RWPE1 (cell line): ENCODE measurements around the gene WDR89.
"Not testable (repeated sequence)": the region's sequence is repeated elsewhere in the genome, so short reads cannot be mapped to it uniquely, and the experiment has no call there.

Source experiments
- CTCF ChIA-PET: fragments of 350-600 bp; sonication (Branson Sonifier 250); formaldehyde crosslinking; extraction: SDS; loops from one replicate; lab custom pipeline; 2021; lab: Yijun Ruan, JAX
- POLR2A ChIA-PET: fragments of 400-600 bp; formaldehyde crosslinking; extraction: SDS; loops from one replicate; lab custom pipeline; 2020; ENCODE audit warnings: antibody characterized with exemption; ENCODE audit not compliant: low non-redundant PET; lab: Yijun Ruan, JAX
- DNase-seq: peaks from one replicate; pipeline ENCODE4 v3.0.0; 2012; ENCODE audit warnings: low spot score
- H3K27ac ChIP-seq: fragments of 450-650 bp; 2 replicates; pipeline ENCODE4 v1.5.1; 2017
- CTCF ChIP-seq: fragments of 450-650 bp; conservative IDR thresholded peaks from 2 replicates; pipeline ENCODE4 v1.5.1; 2017; ENCODE audit warnings: low read depth, mild to moderate bottlenecking

WDR89 gene

DNA sequence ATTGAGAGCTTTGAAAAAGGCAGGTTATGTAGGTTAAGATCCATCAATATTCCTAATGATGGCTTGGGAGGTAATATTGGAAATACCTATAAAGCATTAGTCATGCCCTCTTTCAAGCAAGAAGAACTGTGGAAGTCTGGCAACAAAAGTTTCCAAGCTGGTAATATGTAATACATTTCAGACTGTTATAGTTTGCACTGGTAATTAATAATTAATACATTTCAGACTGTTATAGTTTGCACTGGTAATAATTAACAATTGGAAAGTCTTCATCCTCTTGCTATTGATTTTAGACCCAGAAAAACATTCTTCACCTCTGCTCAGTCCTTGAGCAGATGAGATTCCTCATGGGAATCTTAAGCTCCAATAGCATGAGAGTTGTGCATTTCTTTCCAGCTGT, 29.0 kb upstream of the WDR89 start:
- no peak overlapping the region for H3K27ac ChIP-seq
- TF ChIP-seq CTCF, result no peak
- DNase-seq, result no peak
- ChIA-PET CTCF (interaction anchor here (0.5 to 0.6 kb wide), 2 partner anchors 23 to 1153 kb away, joined by 3 to 4 read pairs; no protein-coding TSS in a partner anchor), POLR2A (no interaction called here)

DNA sequence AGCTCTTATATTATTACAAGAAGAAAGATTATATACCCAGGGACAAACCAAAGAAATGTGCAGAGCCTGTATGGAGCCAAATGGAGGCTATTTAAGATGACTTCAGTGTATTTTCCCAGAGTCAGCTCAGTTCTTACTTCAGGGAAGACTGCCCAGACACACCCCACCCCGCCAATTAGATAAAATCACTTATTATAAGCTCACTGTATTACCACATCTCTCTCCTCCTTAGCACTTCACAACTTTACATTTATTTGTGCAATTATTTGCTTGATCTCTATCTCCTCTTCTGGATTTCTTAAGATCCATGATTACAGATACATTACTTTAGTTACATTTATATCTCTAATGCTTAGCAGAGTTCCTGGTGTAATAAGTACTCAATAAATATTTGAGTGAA, 24.7 kb upstream of the WDR89 start:
- ChIA-PET CTCF (no interaction called here), POLR2A (no interaction called here)
- H3K27ac ChIP-seq, result no peak overlapping the region
- TF ChIP-seq CTCF, result no peak
- no peak for DNase-seq

DNA sequence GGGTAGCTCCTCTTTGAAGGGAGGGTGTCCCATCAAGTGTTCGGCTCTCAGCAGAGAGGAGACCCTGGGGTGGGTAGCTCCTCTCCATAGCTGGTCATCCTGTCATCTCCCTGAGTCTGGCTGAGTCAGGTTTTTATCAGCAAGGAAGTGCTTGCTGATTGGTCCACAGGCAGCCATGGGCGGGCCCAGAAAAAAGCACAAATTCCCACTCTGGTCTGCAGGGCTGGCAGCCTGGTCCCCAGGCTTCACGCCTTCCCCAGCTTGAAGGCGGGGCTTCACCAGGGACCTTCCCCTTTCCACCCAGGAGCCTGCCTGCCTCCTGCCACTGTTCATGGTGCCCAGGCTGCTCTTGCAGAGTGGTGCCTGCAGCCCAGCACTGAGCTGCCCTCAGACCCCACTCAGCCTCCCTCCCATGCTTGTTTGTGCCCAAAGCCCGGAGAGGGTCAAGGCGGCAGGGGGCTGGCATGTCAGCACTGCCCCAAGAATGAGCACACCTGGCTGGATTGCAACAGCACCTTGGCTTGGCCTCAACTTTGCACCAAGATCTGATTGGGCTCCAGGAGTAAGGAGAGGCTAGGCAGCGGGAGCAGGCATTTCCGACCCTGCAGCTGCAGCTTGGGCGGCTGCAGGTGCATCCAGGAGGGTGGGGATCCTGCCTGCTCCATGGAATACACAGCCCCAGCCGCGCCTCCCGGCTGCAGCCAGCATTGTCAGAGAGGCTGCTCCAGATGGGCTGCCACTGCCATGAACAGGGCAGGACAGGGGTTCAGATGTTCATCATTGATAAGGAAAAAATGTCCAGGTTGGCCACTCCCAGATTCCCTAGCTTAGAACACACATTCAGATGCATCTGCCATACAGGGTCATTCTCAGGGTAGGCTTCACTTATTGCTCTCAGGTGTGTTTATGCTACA, 22.0 kb upstream of the WDR89 start:
- ChIA-PET CTCF (interaction anchor here (1.2 kb wide), 1 partner anchor 22 kb away, joined by 5 read pairs; the partner anchor contains the start of gene WDR89), POLR2A (no interaction called here)
- no peak for TF ChIP-seq CTCF
- no peak overlapping the region for H3K27ac ChIP-seq
- peak; percentile 13 for DNase-seq

GRCh38 chr14:63662776-63663175, 21.1 kb upstream of the WDR89 start:
- ChIA-PET CTCF (interaction anchor here (1.2 kb wide), 1 partner anchor 21 kb away, joined by 5 read pairs; the partner anchor contains the start of gene WDR89), POLR2A (no interaction called here)
- H3K27ac ChIP-seq, result no peak overlapping the region
- no peak for DNase-seq
- no peak for TF ChIP-seq CTCF

GRCh38 chr14:63661881-63662280, 20.2 kb upstream of the WDR89 start:
- CTCF ChIA-PET, H3K27ac ChIP-seq, DNase-seq, POLR2A ChIA-PET: not testable (repeated sequence)

DNA sequence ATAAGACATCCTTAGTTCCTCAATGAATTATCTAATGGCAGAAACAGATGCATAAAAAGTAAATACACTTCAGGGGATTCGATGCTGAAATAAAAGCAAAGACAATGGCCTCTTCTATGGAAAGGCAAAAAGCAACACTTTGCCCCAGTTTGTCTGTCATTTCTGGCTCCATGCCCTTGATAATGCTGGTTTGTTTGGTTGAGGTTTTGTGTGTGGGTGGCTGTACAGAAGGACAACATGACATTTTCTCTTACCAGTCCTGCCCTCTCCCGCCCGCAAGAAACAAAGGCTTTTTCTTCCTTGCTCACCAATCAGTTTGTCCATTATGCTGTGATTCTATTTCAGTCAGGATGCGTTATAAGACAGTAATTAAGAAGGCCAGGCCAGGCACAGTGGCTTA, 18.1 kb upstream of the WDR89 start:
- no peak overlapping the region for H3K27ac ChIP-seq
- POLR2A ChIA-PET, result no interaction called here
- CTCF ChIA-PET, result interaction anchor here (0.6 kb wide), 1 partner anchor 256 kb away, joined by 3 read pairs; no protein-coding TSS in a partner anchor
- TF ChIP-seq CTCF, result no peak
- no peak for DNase-seq

DNA sequence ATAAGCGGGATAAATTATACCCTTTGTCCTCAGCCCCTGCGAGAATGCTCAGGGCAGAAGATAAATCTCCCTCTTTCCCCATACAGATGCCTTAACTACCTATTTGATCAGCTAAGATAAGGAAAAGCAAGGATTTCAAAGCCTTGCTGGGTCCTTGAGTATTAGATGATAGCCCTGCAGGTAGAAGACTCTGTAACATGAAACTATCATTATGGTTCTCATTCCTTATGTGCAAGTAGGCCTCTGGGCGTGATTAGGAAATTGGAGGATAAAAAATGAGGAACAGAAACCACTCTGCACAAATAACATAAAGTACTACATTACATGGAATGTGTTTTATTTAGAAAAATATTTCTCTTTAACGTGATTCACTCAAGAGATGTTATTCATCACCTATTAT, 14.5 kb upstream of the WDR89 start:
- POLR2A ChIA-PET, result no interaction called here
- CTCF ChIA-PET, result interaction anchor here (0.6 kb wide), 1 partner anchor 69 kb away, joined by 7 read pairs; no protein-coding TSS in a partner anchor
- DNase-seq, result no peak

More for the DNA sequence above, 14.5 kb upstream of the WDR89 start:
- no peak for TF ChIP-seq CTCF
- H3K27ac ChIP-seq, result no peak overlapping the region
